ENCODE results near the gene RAB11FIP3. TPM values are rescaled to one million over a fixed set of nuclear protein-coding genes. Genes with fewer than 3 reads are reported as not detected.

RAB11FIP3 gene
- total and polyA plus RNA-seq, 9 of the 15 experiments (the other 6 are each of a cell fraction or from before 2014, with no cell fraction given) = 0.46 to 13.1 (median 4.3) TPM

DNA sequence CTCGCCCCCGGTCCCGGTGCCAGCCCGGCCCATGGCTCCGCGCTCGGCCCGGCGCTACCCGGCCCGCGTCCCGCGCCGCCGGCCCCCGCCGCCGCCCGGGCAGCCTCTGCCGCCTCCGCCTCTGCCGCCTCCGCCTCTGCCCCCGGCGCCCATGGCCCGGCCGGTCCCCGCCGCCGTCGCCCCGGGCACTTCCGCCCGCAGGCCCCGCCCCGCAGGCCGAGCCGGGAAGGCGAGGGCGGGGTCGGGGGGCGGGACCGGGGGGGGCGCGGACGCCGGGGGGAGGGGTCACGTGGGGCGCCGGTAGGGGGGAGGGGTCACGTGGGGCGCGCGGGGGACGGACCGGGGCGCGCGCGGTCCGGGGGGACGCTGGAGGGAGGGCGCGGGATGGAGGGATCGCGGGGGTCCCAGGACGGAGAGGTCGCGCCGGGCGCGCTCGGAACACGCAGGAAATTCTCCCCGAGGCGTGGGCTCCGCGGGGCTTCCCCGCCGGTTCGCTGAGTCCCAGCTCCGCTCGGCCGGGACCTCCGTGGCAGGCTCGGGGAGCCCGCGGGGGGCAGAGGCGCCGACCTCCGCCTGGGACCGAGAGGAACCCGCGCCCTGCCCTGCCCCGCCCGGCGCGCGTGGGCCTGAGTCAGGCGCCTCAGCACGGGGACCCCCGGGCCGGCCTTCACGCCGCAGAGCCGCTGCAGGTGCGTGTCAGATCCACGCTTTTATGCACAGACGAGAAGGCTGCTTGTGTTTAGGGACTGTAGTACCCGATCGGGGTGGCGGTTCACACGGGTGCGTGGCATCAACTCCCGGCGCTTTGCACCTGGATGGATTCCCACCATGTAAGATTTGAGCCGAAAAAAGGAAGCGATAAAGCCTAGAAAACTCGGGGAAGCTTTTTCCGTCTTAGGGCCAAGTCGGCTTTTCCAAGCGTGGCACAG, 43.4 kb upstream of the RAB11FIP3 start, which contains the start of gene PGAP6 (continued):
- TF ChIP-seq, protein P1, sequence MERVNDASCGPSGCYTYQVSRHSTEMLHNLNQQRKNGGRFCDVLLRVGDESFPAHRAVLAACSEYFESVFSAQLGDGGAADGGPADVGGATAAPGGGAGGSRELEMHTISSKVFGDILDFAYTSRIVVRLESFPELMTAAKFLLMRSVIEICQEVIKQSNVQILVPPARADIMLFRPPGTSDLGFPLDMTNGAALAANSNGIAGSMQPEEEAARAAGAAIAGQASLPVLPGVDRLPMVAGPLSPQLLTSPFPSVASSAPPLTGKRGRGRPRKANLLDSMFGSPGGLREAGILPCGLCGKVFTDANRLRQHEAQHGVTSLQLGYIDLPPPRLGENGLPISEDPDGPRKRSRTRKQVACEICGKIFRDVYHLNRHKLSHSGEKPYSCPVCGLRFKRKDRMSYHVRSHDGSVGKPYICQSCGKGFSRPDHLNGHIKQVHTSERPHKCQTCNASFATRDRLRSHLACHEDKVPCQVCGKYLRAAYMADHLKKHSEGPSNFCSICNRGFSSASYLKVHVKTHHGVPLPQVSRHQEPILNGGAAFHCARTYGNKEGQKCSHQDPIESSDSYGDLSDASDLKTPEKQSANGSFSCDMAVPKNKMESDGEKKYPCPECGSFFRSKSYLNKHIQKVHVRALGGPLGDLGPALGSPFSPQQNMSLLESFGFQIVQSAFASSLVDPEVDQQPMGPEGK (CRISPR knock-in tag; IDR thresholded peaks at IDR 0.05; ENCODE audit: borderline replicate concordance) = no peak
- TF ChIP-seq ZFX (CRISPR knock-in tag; IDR thresholded peaks at IDR 0.05) = peak; percentile 27; the same call in 1 of the 2 replicates
- peak; percentile 21 for TF ChIP-seq POLR2B (IDR thresholded peaks at IDR 0.05; ENCODE audit: low read depth, partially characterized antibody)
- TF ChIP-seq ZNF212 (CRISPR knock-in tag; IDR thresholded peaks at IDR 0.05) = no peak
- TF ChIP-seq CHD4 (IDR thresholded peaks at IDR 0.05; ENCODE audit: insufficient read depth, insufficient replicate concordance, low read depth, low read length, poor library complexity, severe bottlenecking) = peak; percentile 42
- TF ChIP-seq ZBTB7A (IDR thresholded peaks at IDR 0.05; ENCODE audit: borderline replicate concordance, control insufficient read depth, low read depth, low read length) = peak; percentile 62; the same call in 1 of the 2 replicates
- TF ChIP-seq L3MBTL2 (IDR thresholded peaks at IDR 0.05) = peak; percentile 41; the same call in 1 of the 2 replicates
- TF ChIP-seq MIER1 (IDR thresholded peaks at IDR 0.05; ENCODE audit: low read depth) = no peak
- no peak for TF ChIP-seq SAFB2 (IDR thresholded peaks at IDR 0.05; ENCODE audit: borderline replicate concordance, low read depth, low read length, severe bottlenecking)
- peak; percentile 86 for TF ChIP-seq PCBP1 (IDR thresholded peaks at IDR 0.05; ENCODE audit: low read depth, low read length, poor library complexity, severe bottlenecking)
- no peak for TF ChIP-seq MED1 (CRISPR knock-in tag; IDR thresholded peaks at IDR 0.05; ENCODE audit: borderline replicate concordance)
- TF ChIP-seq HNRNPL (IDR thresholded peaks at IDR 0.05; ENCODE audit: low read depth, low read length) = no peak
- no peak for TF ChIP-seq EP300 (IDR thresholded peaks at IDR 0.05; ENCODE audit: low read length)
- TF ChIP-seq CREBBP (IDR thresholded peaks at IDR 0.05; ENCODE audit: low read depth, low read length) = no peak
- TF ChIP-seq, protein P2, sequence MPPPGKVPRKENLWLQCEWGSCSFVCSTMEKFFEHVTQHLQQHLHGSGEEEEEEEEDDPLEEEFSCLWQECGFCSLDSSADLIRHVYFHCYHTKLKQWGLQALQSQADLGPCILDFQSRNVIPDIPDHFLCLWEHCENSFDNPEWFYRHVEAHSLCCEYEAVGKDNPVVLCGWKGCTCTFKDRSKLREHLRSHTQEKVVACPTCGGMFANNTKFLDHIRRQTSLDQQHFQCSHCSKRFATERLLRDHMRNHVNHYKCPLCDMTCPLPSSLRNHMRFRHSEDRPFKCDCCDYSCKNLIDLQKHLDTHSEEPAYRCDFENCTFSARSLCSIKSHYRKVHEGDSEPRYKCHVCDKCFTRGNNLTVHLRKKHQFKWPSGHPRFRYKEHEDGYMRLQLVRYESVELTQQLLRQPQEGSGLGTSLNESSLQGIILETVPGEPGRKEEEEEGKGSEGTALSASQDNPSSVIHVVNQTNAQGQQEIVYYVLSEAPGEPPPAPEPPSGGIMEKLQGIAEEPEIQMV (tag; conservative IDR thresholded peaks at IDR 0.05; ENCODE audit: low read depth) = no peak
- no peak for TF ChIP-seq MTA1 (IDR thresholded peaks at IDR 0.05; ENCODE audit: borderline replicate concordance)
- no peak for TF ChIP-seq NR1H2 (CRISPR knock-in tag; IDR thresholded peaks at IDR 0.05)
- TF ChIP-seq CREM (IDR thresholded peaks at IDR 0.05; ENCODE audit: low read depth) = no peak
- TF ChIP-seq, protein P3, sequence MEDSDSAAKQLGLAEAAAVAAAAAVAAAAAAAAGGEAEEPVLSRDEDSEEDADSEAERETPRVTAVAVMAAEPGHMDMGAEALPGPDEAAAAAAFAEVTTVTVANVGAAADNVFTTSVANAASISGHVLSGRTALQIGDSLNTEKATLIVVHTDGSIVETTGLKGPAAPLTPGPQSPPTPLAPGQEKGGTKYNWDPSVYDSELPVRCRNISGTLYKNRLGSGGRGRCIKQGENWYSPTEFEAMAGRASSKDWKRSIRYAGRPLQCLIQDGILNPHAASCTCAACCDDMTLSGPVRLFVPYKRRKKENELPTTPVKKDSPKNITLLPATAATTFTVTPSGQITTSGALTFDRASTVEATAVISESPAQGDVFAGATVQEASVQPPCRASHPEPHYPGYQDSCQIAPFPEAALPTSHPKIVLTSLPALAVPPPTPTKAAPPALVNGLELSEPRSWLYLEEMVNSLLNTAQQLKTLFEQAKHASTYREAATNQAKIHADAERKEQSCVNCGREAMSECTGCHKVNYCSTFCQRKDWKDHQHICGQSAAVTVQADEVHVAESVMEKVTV (CRISPR knock-in tag; IDR thresholded peaks at IDR 0.05) = no peak

Measured in K562 (cell line).